HCT116 (cell line): ENCODE measurements around the gene CFAP99. TPM values are rescaled to one million over a fixed set of nuclear protein-coding genes. Genes with fewer than 3 reads are reported as not detected.

Experiments
- ATAC-seq: fragments of 200-7000 bp; cut with Tn5 transposase; 2 replicates; pipeline ENCODE4 v1.9.1; 2020; ENCODE audit warnings: mild to moderate bottlenecking, moderate library complexity
- BruUV-seq: library from RNA; stranded (reverse); fragments of 400-500 nt; replicated peaks from 2 replicates; lab custom pipeline; 2021; lab: Mats Ljungman, UMichigan
- CTCF ChIA-PET: fragments of 300-600 bp; sonication (Branson Sonifier 250); formaldehyde crosslinking; loops from one replicate; lab custom pipeline; 2021; ENCODE audit warnings: antibody characterized with exemption; lab: Charles Lee
- POLR2A ChIA-PET: fragments of 300-600, 350-600 bp; sonication (Branson Sonifier 250); formaldehyde crosslinking; loops from one replicate; lab custom pipeline; 2021; ENCODE audit warnings: antibody characterized with exemption; lab: Charles Lee
- RAD21 ChIA-PET, 2 experiments: fragments of 300-600 bp; sonication (Branson Sonifier 250); formaldehyde crosslinking; loops; one replicate each; lab custom pipeline; 2023; ENCODE audit warnings: low total read pairs in 2 of 2; ENCODE audit not compliant: uncharacterized antibody in 2 of 2, unreplicated experiment in 2 of 2, low non-redundant PET in 1 of 2; lab: Charles Lee
- DNase-seq: peaks from one replicate; pipeline ENCODE4 v3.0.0-alpha.2; 2010; ENCODE audit warnings: low read depth, low spot score
- H2AFZ ChIP-seq: fragments of 200-600 bp; shearing (Covaris generic), sonication (generic); 2 replicates; pipeline ENCODE4 v1.6.1; 2017; ENCODE audit warnings: low read depth, mixed run types, mixed read lengths, antibody characterized with exemption, low read length; ENCODE audit not compliant: poor library complexity, severe bottlenecking
- H3K27ac ChIP-seq: 2 replicates; pipeline ENCODE4 v1.5.1; 2012; ENCODE audit warnings: low read depth, low read length
- H3K27me3 ChIP-seq: fragments of 200-600 bp; sonication (generic); 2 replicates; pipeline ENCODE4 v1.6.1; 2016; ENCODE audit warnings: mixed run types, low read length, mixed read lengths; ENCODE audit not compliant: insufficient read depth
- H3K36me3 ChIP-seq, 2 experiments: fragments of 200-500 bp in 1 of 2; fragments of 200-600 bp in 1 of 2; sonication (Bioruptor generic) in 1 of 2; sonication (generic) in 1 of 2; 2 replicates each; pipeline versions ENCODE4 v1.5.1 to v1.6.1; 2014 to 2016; ENCODE audit warnings: low read length in 2 of 2, inconsistent platforms in 1 of 2, mixed read lengths in 1 of 2, mixed run types in 1 of 2; ENCODE audit not compliant: insufficient read depth in 2 of 2, control insufficient read depth in 1 of 2
- H3K4me1 ChIP-seq, 2 experiments: fragments of 200-600 bp in 1 of 2; sonication (generic) in 1 of 2; 2 replicates each; pipeline versions ENCODE4 v1.5.1 to v1.6.1; 2012 to 2017; ENCODE audit warnings: low read length in 2 of 2, inconsistent platforms in 1 of 2, mild to moderate bottlenecking in 1 of 2, mixed read lengths in 1 of 2, mixed run types in 1 of 2, moderate library complexity in 1 of 2; ENCODE audit not compliant: insufficient read depth in 2 of 2, control insufficient read depth in 1 of 2
- H3K4me2 ChIP-seq: fragments of 200-600 bp; sonication (generic); 2 replicates; pipeline ENCODE4 v1.6.1; 2017; ENCODE audit warnings: mixed run types, low read length, mixed read lengths
- H3K4me3 ChIP-seq, 2 experiments: fragments of 200-600 bp in 1 of 2; sonication (generic) in 1 of 2; replicated peaks in 1 of 2; 2 replicates each; pipeline ENCODE4 v1.5.1; 2011 to 2016; ENCODE audit warnings: low read length in 2 of 2, control low read depth in 1 of 2, low read depth in 1 of 2, mild to moderate bottlenecking in 1 of 2, mixed read lengths in 1 of 2, mixed run types in 1 of 2
- H3K79me2 ChIP-seq: fragments of 200-600 bp; sonication (generic); 2 replicates; pipeline ENCODE4 v1.6.1; 2017; ENCODE audit warnings: mild to moderate bottlenecking, mixed run types, low read length, moderate library complexity, mixed read lengths; ENCODE audit not compliant: insufficient read depth
- H3K9ac ChIP-seq: fragments of 200-600 bp; sonication (generic); 2 replicates; pipeline ENCODE4 v1.6.1; 2016; ENCODE audit warnings: low read length, mixed read lengths
- H3K9me2 ChIP-seq: fragments of 200-600 bp; sonication (generic), shearing (Covaris generic); 2 replicates; pipeline ENCODE4 v1.6.1; 2017; ENCODE audit warnings: mixed run types, mild to moderate bottlenecking, moderate library complexity; ENCODE audit not compliant: insufficient read depth
- H3K9me3 ChIP-seq, 2 experiments: fragments of 200-500 bp in 1 of 2; fragments of 200-600 bp in 1 of 2; sonication (Bioruptor generic) in 1 of 2; sonication (generic) in 1 of 2; 2 replicates each; pipeline ENCODE4 v1.6.1; 2014 to 2017; ENCODE audit warnings: low read length in 2 of 2, mixed read lengths in 2 of 2, inconsistent platforms in 1 of 2, low read depth in 1 of 2, mild to moderate bottlenecking in 1 of 2, mixed run types in 1 of 2, moderate library complexity in 1 of 2; ENCODE audit not compliant: control insufficient read depth in 1 of 2, insufficient read depth in 1 of 2
- H4K20me1 ChIP-seq: fragments of 200-600 bp; sonication (generic), shearing (Covaris generic); 2 replicates; pipeline ENCODE4 v1.6.1; 2017; ENCODE audit warnings: mixed run types, mild to moderate bottlenecking, moderate library complexity; ENCODE audit not compliant: insufficient read depth
- SP1 ChIP-seq: IDR thresholded peaks from 2 replicates; pipeline ENCODE4 v1.6.1; 2012; ENCODE audit warnings: low read depth
- intact Hi-C: fragments of 100-400 bp; cut with micrococcal nuclease; formaldehyde crosslinking; loops from 2 replicates; pipeline ENCODE4 v1.10.0; 2022
- total RNA-seq: library from RNA; stranded (reverse); gene quantifications from one replicate; pipeline ENCODE4 v1.2.1, GENCODE V29; 2021; ENCODE audit not compliant: unreplicated experiment
- TF ChIP-seq, protein P1 (sequence below), 3 experiments: fragments of 200-600 bp in 1 of 3; sonication (generic) in 1 of 3; IDR thresholded peaks in 2 of 3; conservative IDR thresholded peaks in 1 of 3; 2 replicates each; pipeline ENCODE4 v1.5.1; 2012 to 2017; ENCODE audit warnings: low read depth in 2 of 3, low read length in 2 of 3, antibody characterized with exemption in 1 of 3, borderline replicate concordance in 1 of 3, control low read depth in 1 of 3, mild to moderate bottlenecking in 1 of 3, mixed read lengths in 1 of 3, mixed run types in 1 of 3, moderate library complexity in 1 of 3; ENCODE audit not compliant: insufficient read depth in 1 of 3

CFAP99 gene
- total RNA-seq, 1 experiment from 2014 or later, result 0.42 TPM

DNA sequence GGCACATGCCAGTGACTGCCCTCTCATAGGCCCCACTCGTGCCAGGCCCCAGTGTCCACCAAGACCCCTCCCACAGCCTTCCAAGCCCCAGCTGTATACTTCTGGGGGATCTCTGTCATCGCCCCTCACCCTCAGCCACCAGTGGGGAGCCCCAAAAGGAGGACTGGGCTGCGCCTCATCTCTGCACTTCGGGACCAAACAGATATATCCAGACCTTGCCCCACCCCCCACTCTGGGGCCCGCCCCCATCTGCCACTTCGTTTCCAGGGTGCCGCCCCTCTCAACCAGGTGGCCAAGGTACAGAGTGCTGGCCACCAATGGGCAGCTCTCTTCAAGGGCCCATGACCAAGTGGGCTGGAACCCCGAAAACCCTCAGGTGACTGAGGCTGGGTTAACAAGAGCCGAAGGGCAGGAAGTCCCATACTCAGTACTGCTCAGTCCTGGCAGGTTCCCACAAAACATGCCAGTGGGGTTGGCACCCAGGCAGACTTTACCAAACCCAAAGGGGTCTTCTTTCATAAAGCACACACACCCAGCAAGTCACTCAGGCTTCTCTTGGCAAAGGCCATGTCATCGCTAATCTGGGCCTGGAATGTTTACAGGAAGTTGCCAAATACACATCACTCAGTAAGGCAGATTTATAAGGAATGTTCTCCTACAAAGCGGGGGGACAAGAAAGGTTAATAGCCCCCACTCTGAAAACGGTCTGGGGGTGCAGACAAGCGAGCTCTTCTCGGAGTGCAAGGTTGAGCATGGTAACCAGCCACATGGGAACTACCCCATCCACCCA, 4.7 kb upstream of the CFAP99 start:
- peak overlapping the region; percentile 70 for H3K9ac ChIP-seq
- H3K4me2 ChIP-seq, result peak overlapping the region; percentile 86
- no peaks in the 10 kb centered on the region for H3K36me3 ChIP-seq
- no peak overlapping the region for H2AFZ ChIP-seq
- H4K20me1 ChIP-seq, result no peaks in the 10 kb centered on the region
- BruUV-seq, result no TSS peak
- no peaks in the 10 kb centered on the region for H3K9me3 ChIP-seq
- peak overlapping the region; percentile 47 to 58 for H3K4me3 ChIP-seq
- TF ChIP-seq, protein P1, sequence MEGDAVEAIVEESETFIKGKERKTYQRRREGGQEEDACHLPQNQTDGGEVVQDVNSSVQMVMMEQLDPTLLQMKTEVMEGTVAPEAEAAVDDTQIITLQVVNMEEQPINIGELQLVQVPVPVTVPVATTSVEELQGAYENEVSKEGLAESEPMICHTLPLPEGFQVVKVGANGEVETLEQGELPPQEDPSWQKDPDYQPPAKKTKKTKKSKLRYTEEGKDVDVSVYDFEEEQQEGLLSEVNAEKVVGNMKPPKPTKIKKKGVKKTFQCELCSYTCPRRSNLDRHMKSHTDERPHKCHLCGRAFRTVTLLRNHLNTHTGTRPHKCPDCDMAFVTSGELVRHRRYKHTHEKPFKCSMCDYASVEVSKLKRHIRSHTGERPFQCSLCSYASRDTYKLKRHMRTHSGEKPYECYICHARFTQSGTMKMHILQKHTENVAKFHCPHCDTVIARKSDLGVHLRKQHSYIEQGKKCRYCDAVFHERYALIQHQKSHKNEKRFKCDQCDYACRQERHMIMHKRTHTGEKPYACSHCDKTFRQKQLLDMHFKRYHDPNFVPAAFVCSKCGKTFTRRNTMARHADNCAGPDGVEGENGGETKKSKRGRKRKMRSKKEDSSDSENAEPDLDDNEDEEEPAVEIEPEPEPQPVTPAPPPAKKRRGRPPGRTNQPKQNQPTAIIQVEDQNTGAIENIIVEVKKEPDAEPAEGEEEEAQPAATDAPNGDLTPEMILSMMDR (IDR thresholded peaks at IDR 0.05 in 2 of 3, conservative IDR thresholded peaks at IDR 0.05 in 1 of 3; ENCODE audit: borderline replicate concordance in 1 of 3, insufficient read depth in 1 of 3, low read depth in 2 of 3, low read length in 2 of 3), result no peak
- H3K79me2 ChIP-seq, result peaks cover 61% of the 10 kb centered on the region
- ChIA-PET RAD21 (no interaction called here), CTCF (interaction anchor here (1.2 to 2.3 kb wide), 5 partner anchors 12 to 194 kb away, joined by 3 to 9 read pairs (median 6); no protein-coding TSS in a partner anchor), POLR2A (interaction anchor here (1.5 kb wide), 1 partner anchor 172 kb away, joined by 3 read pairs; the partner anchor contains the start of genes HAUS3 and POLN)
- ATAC-seq (peak; percentile 11; the same call in 1 of the 2 replicates), DNase-seq (no peak)
- H3K9me2 ChIP-seq, result no peaks in the 10 kb centered on the region
- peaks cover 32 to 79% of the 10 kb centered on the region in 2 experiments for H3K4me1 ChIP-seq
- H3K27me3 ChIP-seq, result no peaks in the 10 kb centered on the region
- peak overlapping the region; percentile 91 for H3K27ac ChIP-seq
- intact Hi-C loops, result loop anchor here (5.0 kb wide), 2 partner anchors 152 to 172 kb away; partner anchors contain the start of genes HAUS3, MXD4 and POLN

DNA sequence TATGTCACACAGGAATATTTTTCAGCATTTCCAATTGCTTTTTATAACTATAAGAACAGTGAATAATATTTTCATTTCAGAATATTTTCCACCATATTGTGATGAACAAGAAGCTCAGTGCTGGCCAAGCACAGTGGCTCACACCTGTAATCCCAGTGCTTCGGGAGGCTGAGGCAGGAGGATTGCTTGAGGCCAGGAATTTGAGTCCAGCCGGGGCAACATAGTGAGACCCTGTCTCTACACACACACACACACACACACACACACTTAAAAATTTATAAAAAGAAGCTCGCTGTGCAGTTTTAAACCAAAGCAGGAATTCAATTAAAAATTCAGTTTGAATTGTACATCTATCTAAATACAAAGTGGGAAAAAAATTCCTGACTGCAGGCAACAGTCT, 3.5 kb upstream of the CFAP99 start:
- no peak overlapping the region for H3K4me3 ChIP-seq
- H3K36me3 ChIP-seq, result no peaks in the 10 kb centered on the region
- H3K27ac ChIP-seq, result no peak overlapping the region

More for the DNA sequence above, 3.5 kb upstream of the CFAP99 start:
- Histone ChIP-seq H3K9me2 (no peaks in the 10 kb centered on the region), H3K79me2 (peaks cover 52% of the 10 kb centered on the region), H3K9me3 (no peaks in the 10 kb centered on the region), H3K4me2 (peak overlapping the region; percentile 96; the same call in 1 of the 2 replicates), H2AFZ (no peak overlapping the region), H3K27me3 (peaks cover 11% of the 10 kb centered on the region; the same call in 1 of the 2 replicates), H3K9ac (peak overlapping the region; percentile 68; the same call in 1 of the 2 replicates), H3K4me1 (peaks cover 39 to 78% of the 10 kb centered on the region in 2 experiments), H4K20me1 (no peaks in the 10 kb centered on the region)
- CTCF ChIA-PET, result interaction anchor here (2.3 kb wide), 1 partner anchor 26 kb away, joined by 9 read pairs; no protein-coding TSS in a partner anchor
- BruUV-seq, result no TSS peak
- RAD21 ChIA-PET, result no interaction called here
- POLR2A ChIA-PET, result no interaction called here
- no peak for TF ChIP-seq SP1
- no peak for DNase-seq
- intact Hi-C loops, result no loop called here
- no peak for ATAC-seq
